Stimulated activated CD4-positive, alpha-beta T cell treated with anti-CD3 and anti-CD28 coated beads, Interleukin-2, amount 100 ng/mL, for 48 hours (primary cell): Measurements from ENCODE around the gene SOX11.

Experiments used
- DNase-seq, 2 donors: peaks; one replicate each; pipeline ENCODE4 v3.0.0-alpha.2; 2020

Gene SOX11

GRCh38 chr2:5692561-5693286 lies 540 bp downstream of the SOX11 start:
- DNase-seq: no peak

DNA sequence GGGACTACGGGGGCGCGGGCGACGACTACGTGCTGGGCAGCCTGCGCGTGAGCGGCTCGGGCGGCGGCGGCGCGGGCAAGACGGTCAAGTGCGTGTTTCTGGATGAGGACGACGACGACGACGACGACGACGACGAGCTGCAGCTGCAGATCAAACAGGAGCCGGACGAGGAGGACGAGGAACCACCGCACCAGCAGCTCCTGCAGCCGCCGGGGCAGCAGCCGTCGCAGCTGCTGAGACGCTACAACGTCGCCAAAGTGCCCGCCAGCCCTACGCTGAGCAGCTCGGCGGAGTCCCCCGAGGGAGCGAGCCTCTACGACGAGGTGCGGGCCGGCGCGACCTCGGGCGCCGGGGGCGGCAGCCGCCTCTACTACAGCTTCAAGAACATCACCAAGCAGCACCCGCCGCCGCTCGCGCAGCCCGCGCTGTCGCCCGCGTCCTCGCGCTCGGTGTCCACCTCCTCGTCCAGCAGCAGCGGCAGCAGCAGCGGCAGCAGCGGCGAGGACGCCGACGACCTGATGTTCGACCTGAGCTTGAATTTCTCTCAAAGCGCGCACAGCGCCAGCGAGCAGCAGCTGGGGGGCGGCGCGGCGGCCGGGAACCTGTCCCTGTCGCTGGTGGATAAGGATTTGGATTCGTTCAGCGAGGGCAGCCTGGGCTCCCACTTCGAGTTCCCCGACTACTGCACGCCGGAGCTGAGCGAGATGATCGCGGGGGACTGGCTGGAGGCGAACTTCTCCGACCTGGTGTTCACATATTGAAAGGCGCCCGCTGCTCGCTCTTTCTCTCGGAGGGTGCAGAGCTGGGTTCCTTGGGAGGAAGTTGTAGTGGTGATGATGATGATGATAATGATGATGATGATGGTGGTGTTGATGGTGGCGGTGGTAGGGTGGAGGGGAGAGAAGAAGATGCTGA lies 1.4 kb downstream of the SOX11 start:
- no peak for DNase-seq

GRCh38 chr2:5694306-5694705 lies 2.1 kb downstream of the SOX11 start:
- no peak for DNase-seq

DNA sequence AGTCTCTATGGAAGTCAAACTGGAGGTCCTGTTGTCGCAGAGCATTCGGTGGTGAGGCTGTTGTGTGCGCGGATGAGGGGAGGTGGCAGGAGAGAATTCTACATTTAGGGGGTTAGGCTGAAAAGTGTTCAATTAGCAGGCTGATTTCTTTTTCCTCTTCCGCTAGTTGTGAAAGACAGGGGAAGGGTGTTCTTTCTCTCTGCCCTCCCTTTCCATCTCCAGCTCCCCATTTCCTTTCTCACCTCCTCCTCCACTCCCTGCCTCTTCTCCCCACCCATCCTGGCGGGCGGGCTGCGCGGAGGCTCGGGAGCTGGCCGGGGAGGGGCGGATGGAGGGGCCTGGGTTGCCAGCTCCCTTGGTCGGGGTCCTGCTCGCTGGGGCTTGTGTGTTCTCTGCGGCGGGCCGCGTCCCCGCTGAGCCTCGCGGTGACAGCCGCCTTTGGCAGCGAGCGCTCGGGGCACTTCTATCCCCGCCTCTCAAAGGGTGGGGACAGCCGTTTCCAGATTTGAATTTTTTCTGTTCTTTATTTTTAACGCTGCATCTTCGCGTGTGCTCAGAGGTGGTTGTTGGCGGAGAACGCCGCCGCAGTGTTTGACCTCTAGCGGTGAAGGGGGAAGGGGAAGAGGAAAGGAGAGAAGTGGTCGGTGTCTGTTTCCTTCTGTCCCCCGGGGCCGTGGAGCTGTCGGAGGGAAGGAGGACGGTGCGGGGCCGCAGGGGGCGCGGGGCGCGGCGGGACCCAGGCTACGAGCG lies 3.6 kb downstream of the SOX11 start:
- DNase-seq: no peak

DNA sequence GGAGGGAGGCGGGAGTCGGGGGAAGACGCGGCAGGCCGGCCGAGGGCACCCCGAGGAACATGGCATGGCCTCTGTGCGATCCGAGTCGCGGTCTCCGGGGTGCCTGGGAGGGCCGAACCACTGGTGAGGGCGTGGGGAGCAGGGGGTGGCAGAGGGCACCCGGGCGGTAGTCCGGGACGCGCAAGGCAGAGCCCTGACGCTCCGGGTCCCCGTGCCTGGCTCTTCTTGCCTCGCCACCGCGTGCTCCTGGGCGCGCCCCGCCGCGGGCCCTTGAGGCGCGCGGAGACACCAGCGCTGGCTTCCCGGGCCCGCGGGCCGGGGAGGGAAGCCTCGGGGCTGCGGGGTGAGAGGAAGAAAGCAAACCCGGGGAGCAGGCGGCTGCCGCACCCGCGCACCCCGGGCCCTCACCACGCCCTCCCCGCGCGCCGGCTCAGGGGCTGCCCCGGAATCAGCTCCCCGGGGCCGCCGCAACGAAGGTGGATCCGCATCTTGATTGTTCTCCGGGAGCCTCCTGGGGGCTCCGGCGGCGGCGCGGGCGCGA lies 4.3 kb downstream of the SOX11 start:
- no peak for DNase-seq

DNA sequence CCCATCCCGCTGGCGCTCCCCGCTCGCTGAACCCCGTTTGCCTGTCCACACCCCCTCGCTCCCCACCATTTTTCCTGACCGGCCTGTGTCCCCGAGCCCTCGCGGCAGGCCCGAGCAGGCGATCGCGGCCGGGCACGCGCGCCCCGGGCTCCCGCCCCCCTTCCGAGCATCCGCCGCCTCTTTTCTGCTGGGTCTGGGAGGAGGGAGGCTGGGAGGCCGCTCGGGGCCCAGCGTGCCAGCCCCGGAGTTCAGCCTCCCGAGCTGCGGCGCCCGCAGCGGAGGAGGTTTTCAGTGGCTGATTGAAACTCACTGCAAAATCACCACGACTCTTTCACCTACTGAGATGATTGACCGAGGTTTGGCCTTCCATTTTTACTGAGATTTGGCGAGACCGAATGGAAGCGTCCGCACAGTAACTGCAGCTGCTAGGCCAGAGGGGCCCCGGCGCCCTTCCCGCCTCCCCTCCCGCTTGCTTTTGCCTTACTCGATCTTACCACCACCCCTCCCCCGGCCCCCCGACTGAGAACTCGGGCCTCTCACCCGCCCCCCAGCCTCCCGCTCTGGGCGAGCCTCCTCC lies 4.8 kb downstream of the SOX11 start:
- no peak for DNase-seq

GRCh38 chr2:5697562-5697961 lies 5.4 kb downstream of the SOX11 start:
- no peak for DNase-seq

- no peak for DNase-seq
Observed at GRCh38 chr2:5698134-5698533, 6.0 kb downstream of the SOX11 start.

DNA sequence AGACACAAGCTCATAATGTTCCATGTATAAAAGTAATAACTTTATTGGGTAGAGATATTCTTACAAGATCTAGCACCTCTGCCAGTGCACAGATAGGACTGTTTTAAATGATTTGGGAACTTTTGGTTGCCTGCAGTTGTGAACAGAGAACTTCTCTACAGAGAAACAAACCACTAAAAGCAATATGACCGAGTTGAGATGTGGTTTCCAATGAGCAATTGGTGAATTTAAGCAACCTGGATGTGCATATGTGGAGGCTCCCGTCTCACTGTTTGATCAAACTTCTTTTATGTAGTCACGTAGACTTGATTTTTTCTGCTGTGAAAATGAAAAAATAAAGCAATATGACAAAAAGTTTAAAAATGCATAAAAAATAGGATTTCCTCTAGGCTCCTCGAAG lies 7.8 kb downstream of the SOX11 start:
- DNase-seq: no peak

DNA sequence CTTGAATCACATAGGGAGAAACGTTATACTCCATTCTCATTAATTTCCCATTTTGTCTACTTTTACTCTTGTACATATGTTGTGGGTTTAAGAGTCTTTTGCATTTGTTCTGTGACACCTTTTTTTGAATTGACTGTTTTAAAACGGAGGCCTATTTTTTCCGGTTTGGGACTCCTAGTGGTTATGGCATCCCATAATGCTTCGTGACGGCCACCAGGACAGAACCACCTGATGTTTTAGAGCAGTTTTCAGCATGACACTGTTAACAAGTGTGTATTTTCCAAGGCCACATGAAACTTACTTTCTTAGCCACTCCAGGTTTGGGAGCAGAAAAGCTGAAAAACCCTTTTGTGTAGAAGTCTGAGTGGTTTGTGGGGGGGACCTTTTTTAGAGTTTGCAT lies 8.4 kb downstream of the SOX11 start:
- no peak for DNase-seq

DNA sequence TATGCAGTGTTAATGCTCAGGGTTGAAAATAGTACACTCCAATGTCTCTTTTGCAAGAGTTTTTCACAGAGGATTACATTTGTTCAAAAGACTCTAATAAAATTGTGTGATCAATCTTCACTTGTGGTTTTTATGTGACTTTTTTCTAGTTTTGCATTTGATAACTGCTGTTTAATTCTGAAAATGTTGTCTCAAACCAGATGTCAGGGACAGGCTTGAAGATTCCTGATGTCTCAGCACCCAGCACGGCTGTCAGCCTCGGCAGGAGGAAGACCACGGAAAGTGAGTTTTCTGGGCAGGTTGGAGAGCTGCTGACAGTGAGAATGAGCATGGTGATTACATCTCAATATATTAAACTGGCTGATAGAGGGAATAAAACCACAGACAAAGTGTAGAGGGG lies 9.1 kb downstream of the SOX11 start:
- DNase-seq: no peak

- no peak for DNase-seq
Observed at GRCh38 chr2:5703166-5703565, 11.0 kb downstream of the SOX11 start.

DNA sequence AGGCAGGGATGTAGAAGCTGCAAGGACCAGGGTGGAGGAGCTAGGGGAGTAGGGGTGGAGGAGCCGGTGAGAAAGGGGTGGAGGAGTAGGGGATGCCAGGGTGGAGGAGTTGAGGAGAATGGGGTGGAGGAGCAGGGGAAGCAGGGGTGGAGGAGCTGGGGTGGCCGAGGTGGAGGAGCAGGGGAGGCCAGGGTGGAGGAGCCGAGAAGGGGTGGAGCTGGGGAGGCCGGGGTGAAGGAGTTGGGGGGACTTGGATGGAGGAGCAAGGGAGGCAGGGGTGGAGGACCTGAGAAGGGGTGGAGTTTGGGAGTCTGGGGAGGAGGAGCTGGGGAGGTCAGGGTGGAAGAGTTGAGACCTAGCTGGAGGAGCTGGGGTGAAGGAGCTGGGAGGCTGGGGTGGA lies 13.3 kb downstream of the SOX11 start:
- DNase-seq: no peak

DNA sequence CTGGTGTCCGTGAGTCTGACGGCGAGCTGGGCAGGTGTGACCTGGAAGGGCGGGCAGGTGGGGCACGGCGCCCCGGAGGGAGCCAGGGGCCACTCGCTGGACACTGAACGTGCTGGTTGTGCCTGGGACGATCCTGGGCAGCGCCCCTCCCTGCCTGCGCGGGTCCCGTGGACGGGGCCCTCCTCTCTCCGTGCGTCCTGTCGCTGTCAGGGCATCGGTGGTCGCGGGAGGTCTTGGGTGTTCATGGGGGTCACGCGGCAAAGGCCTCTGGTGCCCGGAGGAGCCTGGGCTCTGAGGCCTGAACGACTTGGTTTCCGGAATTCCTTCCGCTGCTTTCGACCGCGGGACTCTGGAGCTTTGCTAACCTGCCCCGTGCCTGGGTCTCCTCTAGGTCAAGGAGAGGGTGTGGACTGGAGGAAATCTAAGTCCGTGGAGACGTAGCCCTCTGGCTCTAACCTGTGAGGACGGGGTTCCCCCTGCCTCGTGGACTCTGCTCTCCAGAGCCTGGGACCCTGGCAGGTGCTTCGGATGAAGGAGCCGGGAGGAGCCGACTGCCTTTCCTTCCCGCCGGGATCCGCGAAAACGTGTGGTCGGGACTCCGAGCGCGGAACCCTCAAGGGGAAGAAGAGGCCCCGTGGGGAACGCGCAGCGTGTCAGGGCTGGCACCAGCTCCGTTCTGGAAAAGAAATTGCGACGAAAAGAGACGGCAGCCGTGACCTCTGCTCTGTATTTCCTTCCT lies 14.7 kb downstream of the SOX11 start:
- no peak for DNase-seq

DNA sequence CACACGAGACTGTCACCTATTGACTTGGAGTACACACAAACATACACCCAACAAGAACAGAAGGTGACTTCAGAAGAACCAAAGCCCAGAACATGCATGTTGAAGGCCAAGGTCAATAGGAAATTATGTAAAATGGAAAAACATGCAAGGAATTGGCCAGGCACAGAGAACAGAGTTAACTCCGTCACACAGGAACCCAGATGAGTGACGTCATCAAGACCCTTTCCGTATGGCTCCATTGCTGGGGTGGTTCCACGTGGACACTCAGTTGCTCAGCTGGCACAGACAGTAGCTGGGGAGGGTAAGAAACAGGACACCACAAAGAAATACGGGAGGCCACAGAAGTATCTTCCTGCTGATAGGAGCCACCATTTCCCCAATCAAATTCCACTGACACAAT lies 18.4 kb downstream of the SOX11 start:
- no peak for DNase-seq

DNA sequence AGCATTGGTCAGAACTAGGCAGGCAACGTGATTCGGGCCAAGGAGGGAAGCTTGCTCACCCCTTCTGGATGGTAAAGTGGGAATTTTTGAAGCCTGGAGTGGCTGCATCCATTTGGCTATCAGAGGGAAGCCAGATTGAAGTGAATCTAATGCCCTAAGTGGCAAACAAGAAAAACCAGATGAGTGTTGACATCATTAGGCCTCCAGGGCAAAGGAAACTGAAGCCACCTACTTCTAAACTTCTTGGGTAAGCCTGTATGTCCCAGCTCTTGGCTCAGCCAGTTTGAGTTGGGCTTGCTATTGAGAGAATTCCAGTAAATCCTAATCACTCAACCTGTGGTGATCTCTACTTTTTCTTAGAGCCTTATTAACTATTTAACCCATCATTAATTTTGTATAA lies 20.9 kb downstream of the SOX11 start:
- DNase-seq: no peak

DNA sequence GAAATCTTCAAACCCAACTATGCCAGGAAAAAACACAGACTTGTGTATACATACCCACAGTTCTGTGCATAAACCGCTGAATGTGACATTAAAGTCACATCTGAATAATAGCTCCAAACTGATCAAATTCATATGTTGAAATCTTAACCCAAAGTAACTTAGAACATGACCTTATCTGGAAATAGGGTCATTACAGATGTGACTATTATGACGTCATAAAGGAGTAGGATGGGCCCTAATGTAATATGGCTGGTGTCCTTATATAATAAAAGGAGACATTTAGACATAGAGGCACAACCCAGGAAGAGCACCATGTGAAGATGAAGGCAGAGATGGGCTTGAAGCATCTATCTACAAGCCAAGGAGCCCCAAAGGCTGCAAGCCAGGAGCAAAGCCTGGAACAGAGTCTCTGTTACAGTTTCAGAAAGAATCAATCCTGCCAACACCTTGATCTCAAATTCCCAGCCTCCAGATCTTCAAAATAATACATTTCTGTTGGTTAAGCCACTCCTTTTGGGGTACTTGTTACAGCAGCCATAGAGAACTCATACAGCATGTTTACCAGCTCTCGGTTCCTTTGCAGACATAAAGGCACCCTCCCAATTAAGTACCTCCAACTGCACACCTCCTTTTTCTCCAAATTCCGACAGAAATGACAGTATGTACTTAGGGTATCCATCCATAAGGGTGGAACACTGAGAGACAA lies 27.6 kb downstream of the SOX11 start:
- no peak for DNase-seq

GRCh38 chr2:5720426-5720825 lies 28.2 kb downstream of the SOX11 start:
- DNase-seq: no peak

GRCh38 chr2:5722236-5722635 lies 30.1 kb downstream of the SOX11 start:
- DNase-seq: no peak

- no peak for DNase-seq
Observed at GRCh38 chr2:5723791-5724735, 31.9 kb downstream of the SOX11 start.
